Adrenal gland (tissue), 5 donors: ENCODE results near the gene EFNA3.

Source experiments
- CTCF ChIP-seq, 6 experiments: fragments of 450-650 bp in 4 of 6; fragments of 200-600 bp in 2 of 6; sonication (generic) in 1 of 6; IDR thresholded peaks; 1 replicate in 5 of 6; 2 replicates in 1 of 6; pipeline versions ENCODE4 v1.5.1 to v1.8.0; 2016 to 2021; ENCODE audit warnings: antibody characterized with exemption in 6 of 6, mild to moderate bottlenecking in 2 of 6, moderate library complexity in 1 of 6
- POLR2A ChIP-seq, 2 donors: fragments of 450-650 bp; IDR thresholded peaks; one replicate each; pipeline ENCODE4 v1.6.1; 2017; ENCODE audit warnings: antibody characterized with exemption in 2 of 2, mild to moderate bottlenecking in 2 of 2, moderate library complexity in 1 of 2
- donor health status: DM: no; HTN: no; CAD: no.

GRCh38 chr1:155082301-155083051, 3.8 kb downstream of the EFNA3 start:
- TF ChIP-seq CTCF (IDR thresholded peaks at IDR 0.05) (no peak), POLR2A (IDR thresholded peaks at IDR 0.05) (no peak)
